K562 (cell line): ENCODE measurements around the gene CHD8. TPM values are rescaled to one million over a fixed set of nuclear protein-coding genes. Genes with fewer than 3 reads are reported as not detected.

ENCODE experiments used
- ATAC-seq: fragments of 200-7000 bp; cut with Tn5 transposase; 3 replicates; pipeline ENCODE4 v1.9.1; 2020; ENCODE audit warnings: moderate library complexity
- BruUV-seq: library from RNA; stranded (reverse); fragments of 400-500 nt; replicated peaks from 2 replicates; lab custom pipeline; 2021; lab: Mats Ljungman, UMichigan
- CTCF ChIA-PET: fragments of 300-600 bp; formaldehyde crosslinking; extraction: SDS; loops from one replicate; lab custom pipeline; 2021; ENCODE audit warnings: low intra/inter-chr PET ratio; lab: Yijun Ruan, JAX
- POLR2A ChIA-PET: fragments of 300-600, 350-650 bp; sonication (Branson Sonifier 250); formaldehyde crosslinking; extraction: SDS; loops from one replicate; lab custom pipeline; 2021; ENCODE audit warnings: antibody characterized with exemption, inconsistent platforms; lab: Yijun Ruan, JAX
- DNase-seq, 4 experiments: peaks; one replicate each; pipeline versions ENCODE4 v3.0.0 to v3.0.0-alpha.2; 2011 to 2018; ENCODE audit warnings: low spot score in 3 of 4, mixed read lengths in 3 of 4; ENCODE audit errors: extremely low read depth in 1 of 4
- FAIRE-seq: peaks from 2 replicates; lab custom pipeline; 2011; peaks lifted over from hg19 to GRCh38; lab: Jason Lieb, UNC
- H2AFZ ChIP-seq: 2 replicates; pipeline ENCODE4 v1.6.0; 2011; ENCODE audit warnings: low read depth, low read length, control low read depth, inconsistent platforms
- H3K27ac ChIP-seq: fragments of 200-600 bp; 3 replicates; pipeline ENCODE4 v1.8.0; 2011; ENCODE audit warnings: low read depth, mild to moderate bottlenecking, control low read depth, inconsistent platforms, low read length, moderate library complexity, mixed read lengths; ENCODE audit errors: extremely low read depth
- H3K27me3 ChIP-seq, 2 experiments: fragments of 300-600 bp in 1 of 2; 2 replicates in 1 of 2; 3 replicates in 1 of 2; pipeline versions ENCODE4 v1.6.0 to v1.8.0; 2011; ENCODE audit warnings: inconsistent platforms in 2 of 2, low read length in 2 of 2, mild to moderate bottlenecking in 1 of 2, mixed read lengths in 1 of 2, moderate library complexity in 1 of 2; ENCODE audit not compliant: control insufficient read depth in 2 of 2, insufficient read depth in 2 of 2
- H3K36me3 ChIP-seq: fragments of 300-600 bp; 3 replicates; pipeline ENCODE4 v1.8.0; 2011; ENCODE audit warnings: mild to moderate bottlenecking, low read length, inconsistent platforms; ENCODE audit not compliant: control insufficient read depth, insufficient read depth
- H3K4me1 ChIP-seq, 2 experiments: fragments of 200-600 bp in 1 of 2; replicated peaks in 1 of 2; 2 replicates in 1 of 2; 3 replicates in 1 of 2; pipeline versions ENCODE4 v1.5.1 to v1.8.0; 2011; ENCODE audit warnings: inconsistent platforms in 2 of 2, low read length in 2 of 2, mild to moderate bottlenecking in 1 of 2, mixed read lengths in 1 of 2, moderate library complexity in 1 of 2; ENCODE audit not compliant: control insufficient read depth in 2 of 2, insufficient read depth in 2 of 2
- H3K4me2 ChIP-seq: 2 replicates; pipeline ENCODE4 v1.6.1; 2011; ENCODE audit warnings: low read length, control low read depth, inconsistent platforms, mixed read lengths; ENCODE audit not compliant: insufficient read depth
- H3K4me3 ChIP-seq: fragments of 200-600 bp; sonication (generic), shearing (Covaris generic); 2 replicates; pipeline ENCODE4 v1.5.1; 2016; ENCODE audit warnings: control low read depth, inconsistent platforms
- H3K79me2 ChIP-seq: fragments of 200-600 bp; 3 replicates; pipeline ENCODE4 v1.8.0; 2011; ENCODE audit warnings: low read length, inconsistent platforms; ENCODE audit not compliant: control insufficient read depth, insufficient read depth
- H3K9ac ChIP-seq, 2 experiments: 2 replicates each; pipeline versions ENCODE4 v1.6.0 to v1.6.1; 2011; ENCODE audit warnings: low read depth in 2 of 2, low read length in 2 of 2, control low read depth in 1 of 2, inconsistent platforms in 1 of 2, mild to moderate bottlenecking in 1 of 2, mixed read lengths in 1 of 2; ENCODE audit not compliant: insufficient read depth in 1 of 2
- H3K9me1 ChIP-seq: one replicate; pipeline ENCODE4 v1.6.0; 2011; ENCODE audit warnings: inconsistent platforms, mild to moderate bottlenecking, low read length, moderate library complexity; ENCODE audit not compliant: control insufficient read depth, insufficient read depth
- H3K9me3 ChIP-seq: replicated peaks from 2 replicates; pipeline ENCODE4 v1.5.1; 2011; ENCODE audit warnings: low read depth, low read length, inconsistent platforms; ENCODE audit not compliant: control insufficient read depth, insufficient read depth
- H4K20me1 ChIP-seq: replicated peaks from 2 replicates; pipeline ENCODE4 v1.6.1; 2011; ENCODE audit warnings: low read length, inconsistent platforms, mixed read lengths; ENCODE audit not compliant: control insufficient read depth, insufficient read depth
- POLR3G ChIP-seq: IDR thresholded peaks from 2 replicates; pipeline ENCODE4 v1.6.1; 2011; ENCODE audit not compliant: insufficient read length, insufficient replicate concordance; ENCODE audit errors: extremely low read depth
- SP2 ChIP-seq: IDR thresholded peaks from 2 replicates; pipeline ENCODE4 v1.6.1; 2011; ENCODE audit warnings: mild to moderate bottlenecking, low read depth, low read length, moderate library complexity; ENCODE audit not compliant: poor library complexity, severe bottlenecking; ENCODE audit errors: extremely low read depth
- TAL1 ChIP-seq: fragments of 450-650 bp; IDR thresholded peaks from 2 replicates; pipeline ENCODE4 v1.6.1; 2016; ENCODE audit warnings: mild to moderate bottlenecking
- WGBS: fragments of 100-300 bp; shearing (Covaris generic); methylation state at CpG from one replicate; pipeline ENCODE4 v1.1.6; 2016; ENCODE audit warnings: low coverage, mixed read lengths; ENCODE audit not compliant: insufficient coverage; ENCODE audit errors: missing lambda C conversion rate; 5-methylcytosine and 5-hydroxymethylcytosine counted together
- in situ Hi-C: fragments of 300-500 bp; cut with MboI; formaldehyde crosslinking; loops from 4 replicates; pipeline ENCODE4 v1.15.0; 2018; ENCODE audit warnings: inconsistent platforms, mixed read lengths
- intact Hi-C: fragments of 100-400 bp; cut with micrococcal nuclease; formaldehyde crosslinking; loops from 2 replicates; pipeline ENCODE4 v1.14.2; 2022
- polyA plus RNA-seq, 8 experiments: library from polyadenylated mRNA; depleted of rRNA in 4 of 8; stranded (reverse) in 5 of 8; unstranded in 3 of 8; fragments of >200 nt; fragmentation: Nextera tagmentation in 2 of 8; fragmentation: Illumina TruSeq in 1 of 8; extraction: Ambion mirVana in 2 of 8; extraction: Trizol in 1 of 8; gene quantifications; 2 replicates each; pipeline versions ENCODE4 v1.2.1 to v1.2.3, GENCODE V29; 2011 to 2014; ENCODE audit warnings: inconsistent platforms in 1 of 8, missing spikeins in 1 of 8
- total RNA-seq, 7 experiments: library from RNA; depleted of rRNA in 6 of 7; stranded (reverse); fragments of >200 nt in 6 of 7; fragmentation: Illumina TruSeq in 2 of 7; extraction: Trizol in 2 of 7; gene quantifications; 2 replicates each; pipeline versions ENCODE4 v1.2.1 to v1.2.3, GENCODE V29; 2011 to 2021; ENCODE audit warnings: low replicate concordance in 1 of 7
- TF ChIP-seq, protein P1 (sequence below): fragments of 250-450 bp; sonication (Bioruptor Pico); IDR thresholded peaks from 2 replicates; pipeline ENCODE4 v1.4.0; 2020

CHD8 gene
- total and polyA plus RNA-seq, 9 of the 15 experiments (the other 6 are each of a cell fraction or from before 2014, with no cell fraction given), result 11.1 to 51.2 (median 32.8) TPM

DNA sequence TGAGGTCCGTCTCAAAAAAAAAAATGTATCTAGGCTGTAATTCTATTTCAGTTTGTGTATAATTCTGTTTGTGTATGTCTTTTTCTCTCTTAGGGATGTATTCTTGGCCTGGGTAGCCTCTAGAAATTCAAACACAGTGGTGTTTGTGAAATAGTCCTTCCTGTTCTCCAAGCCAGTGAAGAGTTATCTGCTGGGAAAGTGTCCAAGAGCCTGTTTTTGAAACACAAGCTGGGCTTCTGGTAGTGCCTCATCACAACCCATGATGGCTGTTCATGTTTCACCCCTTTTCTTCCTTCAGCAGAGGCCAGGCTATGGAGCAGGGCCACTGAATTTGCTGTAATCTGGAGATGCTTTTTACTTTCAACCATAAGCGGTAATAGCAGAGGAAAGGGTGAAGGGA is 40.5 kb upstream of the CHD8 start:
- FAIRE-seq (no peak), ATAC-seq (no peak), DNase-seq (no peak)
- H3K9me1 ChIP-seq, result no peaks in the 10 kb centered on the region
- H2AFZ ChIP-seq, result no peak overlapping the region
- H3K27me3 ChIP-seq, result no peaks in the 10 kb centered on the region
- ChIA-PET CTCF (no interaction called here), POLR2A (no interaction called here)
- H3K4me3 ChIP-seq, result no peak overlapping the region
- H3K4me2 ChIP-seq, result no peak overlapping the region
- no TSS peak for BruUV-seq
- TF ChIP-seq, protein P1, sequence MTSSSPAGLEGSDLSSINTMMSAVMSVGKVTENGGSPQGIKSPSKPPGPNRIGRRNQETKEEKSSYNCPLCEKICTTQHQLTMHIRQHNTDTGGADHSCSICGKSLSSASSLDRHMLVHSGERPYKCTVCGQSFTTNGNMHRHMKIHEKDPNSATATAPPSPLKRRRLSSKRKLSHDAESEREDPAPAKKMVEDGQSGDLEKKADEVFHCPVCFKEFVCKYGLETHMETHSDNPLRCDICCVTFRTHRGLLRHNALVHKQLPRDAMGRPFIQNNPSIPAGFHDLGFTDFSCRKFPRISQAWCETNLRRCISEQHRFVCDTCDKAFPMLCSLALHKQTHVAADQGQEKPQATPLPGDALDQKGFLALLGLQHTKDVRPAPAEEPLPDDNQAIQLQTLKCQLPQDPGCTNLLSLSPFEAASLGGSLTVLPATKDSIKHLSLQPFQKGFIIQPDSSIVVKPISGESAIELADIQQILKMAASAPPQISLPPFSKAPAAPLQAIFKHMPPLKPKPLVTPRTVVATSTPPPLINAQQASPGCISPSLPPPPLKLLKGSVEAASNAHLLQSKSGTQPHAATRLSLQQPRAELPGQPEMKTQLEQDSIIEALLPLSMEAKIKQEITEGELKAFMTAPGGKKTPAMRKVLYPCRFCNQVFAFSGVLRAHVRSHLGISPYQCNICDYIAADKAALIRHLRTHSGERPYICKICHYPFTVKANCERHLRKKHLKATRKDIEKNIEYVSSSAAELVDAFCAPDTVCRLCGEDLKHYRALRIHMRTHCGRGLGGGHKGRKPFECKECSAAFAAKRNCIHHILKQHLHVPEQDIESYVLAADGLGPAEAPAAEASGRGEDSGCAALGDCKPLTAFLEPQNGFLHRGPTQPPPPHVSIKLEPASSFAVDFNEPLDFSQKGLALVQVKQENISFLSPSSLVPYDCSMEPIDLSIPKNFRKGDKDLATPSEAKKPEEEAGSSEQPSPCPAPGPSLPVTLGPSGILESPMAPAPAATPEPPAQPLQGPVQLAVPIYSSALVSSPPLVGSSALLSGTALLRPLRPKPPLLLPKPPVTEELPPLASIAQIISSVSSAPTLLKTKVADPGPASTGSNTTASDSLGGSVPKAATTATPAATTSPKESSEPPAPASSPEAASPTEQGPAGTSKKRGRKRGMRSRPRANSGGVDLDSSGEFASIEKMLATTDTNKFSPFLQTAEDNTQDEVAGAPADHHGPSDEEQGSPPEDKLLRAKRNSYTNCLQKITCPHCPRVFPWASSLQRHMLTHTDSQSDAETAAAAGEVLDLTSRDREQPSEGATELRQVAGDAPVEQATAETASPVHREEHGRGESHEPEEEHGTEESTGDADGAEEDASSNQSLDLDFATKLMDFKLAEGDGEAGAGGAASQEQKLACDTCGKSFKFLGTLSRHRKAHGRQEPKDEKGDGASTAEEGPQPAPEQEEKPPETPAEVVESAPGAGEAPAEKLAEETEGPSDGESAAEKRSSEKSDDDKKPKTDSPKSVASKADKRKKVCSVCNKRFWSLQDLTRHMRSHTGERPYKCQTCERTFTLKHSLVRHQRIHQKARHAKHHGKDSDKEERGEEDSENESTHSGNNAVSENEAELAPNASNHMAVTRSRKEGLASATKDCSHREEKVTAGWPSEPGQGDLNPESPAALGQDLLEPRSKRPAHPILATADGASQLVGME (CRISPR knock-in tag), result no peak
- TF ChIP-seq TAL1, result no peak
- TF ChIP-seq POLR3G, result no peak
- TF ChIP-seq SP2, result no peak
- no peaks in the 10 kb centered on the region for H3K4me1 ChIP-seq
- no peaks in the 10 kb centered on the region; the same call in 1 of the 2 replicates for H4K20me1 ChIP-seq
- in situ Hi-C loops (no loop called here), intact Hi-C loops (no loop called here)
- peaks cover 77% of the 10 kb centered on the region for H3K36me3 ChIP-seq
- 66% methylated on average over 2 of the region's 2 CpGs for WGBS
- H3K79me2 ChIP-seq, result no peaks in the 10 kb centered on the region
- H3K9ac ChIP-seq, result no peak overlapping the region
- no peak overlapping the region for H3K27ac ChIP-seq
- no peaks in the 10 kb centered on the region for H3K9me3 ChIP-seq
